LNCAP (cell line): Measurements from ENCODE around the gene TBXAS1.

ENCODE experiments used
- CTCF ChIP-seq: fragments of 450-650 bp; IDR thresholded peaks from 2 replicates; pipeline ENCODE4 v1.5.1; 2017; ENCODE audit warnings: mild to moderate bottlenecking

Gene TBXAS1

GRCh38 chr7:139974179-139974811 lies 145.2 kb downstream of the TBXAS1 start:
- no peak for TF ChIP-seq CTCF

- TF ChIP-seq CTCF = no peak
Measured at GRCh38 chr7:139976055-139976837, 147.2 kb downstream of the TBXAS1 start.

GRCh38 chr7:139976838-139977656 lies 148.0 kb downstream of the TBXAS1 start:
- no peak for TF ChIP-seq CTCF

- no peak for TF ChIP-seq CTCF
Measured at GRCh38 chr7:139981511-139981895, 152.4 kb downstream of the TBXAS1 start.

- TF ChIP-seq CTCF = no peak
Measured at GRCh38 chr7:139982927-139983920, 154.2 kb downstream of the TBXAS1 start.

- TF ChIP-seq CTCF = no peak
Measured at GRCh38 chr7:139984642-139985539, 155.8 kb downstream of the TBXAS1 start.
